ENCODE measurements around the gene PDRG1. TPM values are rescaled to one million over a fixed set of nuclear protein-coding genes. Genes with fewer than 3 reads are reported as not detected.

PDRG1 gene
- total RNA-seq (10 to 100 TPM in 1 of 2 donors, 1 to 10 TPM in 1; 8.5 to 14.5 TPM), polyA plus RNA-seq (ENCODE audit: insufficient read length in 2 of 2) (10 to 100 TPM; 34.4 to 35.8 TPM)
- long read RNA-seq, donor 1, transcript PDRG1-201 (5 exons, 1,998 nt): major isoform, 33 of 33 reads
- long read RNA-seq, donor 1, partial matches to known transcripts: 0 of 33 reads
- long read RNA-seq, donor 1, other reads (novel, unspliced or antisense): 0 of 33 reads
- long read RNA-seq, donor 2, transcript PDRG1-201 (5 exons, 1,998 nt): major isoform, 8 of 8 reads
- long read RNA-seq, donor 2, partial matches to known transcripts: 0 of 8 reads
- long read RNA-seq, donor 2, other reads (novel, unspliced or antisense): 0 of 8 reads
- long read RNA-seq, donor 3, transcript PDRG1-201 (5 exons, 1,998 nt): major isoform, 9 of 9 reads
- long read RNA-seq, donor 3, partial matches to known transcripts: 0 of 9 reads
- long read RNA-seq, donor 3, other reads (novel, unspliced or antisense): 0 of 9 reads
- long read RNA-seq, donor 4, transcript PDRG1-201 (5 exons, 1,998 nt): major isoform, 17 of 17 reads
- long read RNA-seq, donor 4, partial matches to known transcripts: 0 of 17 reads
- long read RNA-seq, donor 4, other reads (novel, unspliced or antisense): 0 of 17 reads

- H3K4me3 ChIP-seq (ENCODE audit: low read depth, low read length): peak within 1 kb of the TSS; percentile 87
- no peak within 1 kb of the TSS for H3K27ac ChIP-seq (ENCODE audit: low read depth, low read length)
- H3K27me3 ChIP-seq (ENCODE audit: control insufficient read depth, insufficient read depth, low read length): no peaks in the 10 kb centered on the region
- H3K4me1 ChIP-seq (ENCODE audit: control insufficient read depth, insufficient read depth, low read length): peaks cover 4% of the 10 kb centered on the region
- peaks cover 29% of the 10 kb centered on the region for H3K36me3 ChIP-seq (ENCODE audit: control insufficient read depth, insufficient read depth, low read length)
- DNase-seq (ENCODE audit: low read depth in 4 of 6, low spot score in 6 of 6): peak; percentile 86 to 99 (median 92)
- peaks cover 3% of the 10 kb centered on the region for H3K9me3 ChIP-seq (ENCODE audit: control insufficient read depth, insufficient read depth, low read length)
- WGBS (ENCODE audit: insufficient coverage): under 1% methylated on average over 59 of the region's 63 CpGs
Measured at GRCh38 chr20:31951530-31952453, at the start of gene PDRG1. TSS of gene PDRG1 (minus strand) at chr20:31952046. CDS start at chr20:31951961, 85 bp downstream.

- no peak overlapping the region for H3K4me3 ChIP-seq (ENCODE audit: low read depth, low read length)
- H3K27ac ChIP-seq (ENCODE audit: low read depth, low read length): no peak overlapping the region
Measured at GRCh38 chr20:31998246-31998645, 46.4 kb upstream of the PDRG1 start.

GRCh38 chr20:31996996-31997395 lies 45.1 kb upstream of the PDRG1 start:
- H3K27ac ChIP-seq (ENCODE audit: low read depth, low read length): no peak overlapping the region
- DNase-seq (ENCODE audit: low read depth in 4 of 6, low spot score in 6 of 6): no peak
- peaks cover 7% of the 10 kb centered on the region for H3K4me1 ChIP-seq (ENCODE audit: control insufficient read depth, insufficient read depth, low read length)
- peaks cover 33% of the 10 kb centered on the region for H3K36me3 ChIP-seq (ENCODE audit: control insufficient read depth, insufficient read depth, low read length)
- H3K9me3 ChIP-seq (ENCODE audit: control insufficient read depth, insufficient read depth, low read length): no peaks in the 10 kb centered on the region
- peaks cover 8% of the 10 kb centered on the region for H3K27me3 ChIP-seq (ENCODE audit: control insufficient read depth, insufficient read depth, low read length)
- H3K4me3 ChIP-seq (ENCODE audit: low read depth, low read length): no peak overlapping the region
- WGBS (ENCODE audit: insufficient coverage): 93% methylated on average over 18 of the region's 18 CpGs

More at GRCh38 chr20:31998246-31998645, 46.4 kb upstream of the PDRG1 start:
- peaks cover 6% of the 10 kb centered on the region for H3K27me3 ChIP-seq (ENCODE audit: control insufficient read depth, insufficient read depth, low read length)
- 77% methylated on average over 2 of the region's 2 CpGs for WGBS (ENCODE audit: insufficient coverage)
- H3K4me1 ChIP-seq (ENCODE audit: control insufficient read depth, insufficient read depth, low read length): peaks cover 7% of the 10 kb centered on the region
- no peaks in the 10 kb centered on the region for H3K9me3 ChIP-seq (ENCODE audit: control insufficient read depth, insufficient read depth, low read length)
- H3K36me3 ChIP-seq (ENCODE audit: control insufficient read depth, insufficient read depth, low read length): peaks cover 35% of the 10 kb centered on the region
- no peak for DNase-seq (ENCODE audit: low read depth in 4 of 6, low spot score in 6 of 6)

- DNase-seq (ENCODE audit: low read depth in 4 of 6, low spot score in 6 of 6): no peak
- H3K4me3 ChIP-seq (ENCODE audit: low read depth, low read length): no peak overlapping the region
- 94% methylated on average over 2 of the region's 2 CpGs for WGBS (ENCODE audit: insufficient coverage)
- peaks cover 8% of the 10 kb centered on the region for H3K27me3 ChIP-seq (ENCODE audit: control insufficient read depth, insufficient read depth, low read length)
- peaks cover 15% of the 10 kb centered on the region for H3K4me1 ChIP-seq (ENCODE audit: control insufficient read depth, insufficient read depth, low read length)
- no peaks in the 10 kb centered on the region for H3K9me3 ChIP-seq (ENCODE audit: control insufficient read depth, insufficient read depth, low read length)
- H3K36me3 ChIP-seq (ENCODE audit: control insufficient read depth, insufficient read depth, low read length): peaks cover 20% of the 10 kb centered on the region
- no peak overlapping the region for H3K27ac ChIP-seq (ENCODE audit: low read depth, low read length)
Measured at GRCh38 chr20:31992086-31992485, 40.2 kb upstream of the PDRG1 start.

GRCh38 chr20:31991339-31991705 lies 39.5 kb upstream of the PDRG1 start:
- Histone ChIP-seq H3K36me3 (ENCODE audit: control insufficient read depth, insufficient read depth, low read length) (peaks cover 12% of the 10 kb centered on the region), H3K27ac (ENCODE audit: low read depth, low read length) (no peak overlapping the region), H3K4me3 (ENCODE audit: low read depth, low read length) (no peak overlapping the region), H3K9me3 (ENCODE audit: control insufficient read depth, insufficient read depth, low read length) (no peaks in the 10 kb centered on the region), H3K27me3 (ENCODE audit: control insufficient read depth, insufficient read depth, low read length) (peaks cover 8% of the 10 kb centered on the region), H3K4me1 (ENCODE audit: control insufficient read depth, insufficient read depth, low read length) (peaks cover 15% of the 10 kb centered on the region)
- DNase-seq (ENCODE audit: low read depth in 4 of 6, low spot score in 6 of 6): peak in 2 of 6 donors; percentile 47 to 67
- WGBS (ENCODE audit: insufficient coverage): no CpG with 5 or more reads among the region's 1 CpG

DNA sequence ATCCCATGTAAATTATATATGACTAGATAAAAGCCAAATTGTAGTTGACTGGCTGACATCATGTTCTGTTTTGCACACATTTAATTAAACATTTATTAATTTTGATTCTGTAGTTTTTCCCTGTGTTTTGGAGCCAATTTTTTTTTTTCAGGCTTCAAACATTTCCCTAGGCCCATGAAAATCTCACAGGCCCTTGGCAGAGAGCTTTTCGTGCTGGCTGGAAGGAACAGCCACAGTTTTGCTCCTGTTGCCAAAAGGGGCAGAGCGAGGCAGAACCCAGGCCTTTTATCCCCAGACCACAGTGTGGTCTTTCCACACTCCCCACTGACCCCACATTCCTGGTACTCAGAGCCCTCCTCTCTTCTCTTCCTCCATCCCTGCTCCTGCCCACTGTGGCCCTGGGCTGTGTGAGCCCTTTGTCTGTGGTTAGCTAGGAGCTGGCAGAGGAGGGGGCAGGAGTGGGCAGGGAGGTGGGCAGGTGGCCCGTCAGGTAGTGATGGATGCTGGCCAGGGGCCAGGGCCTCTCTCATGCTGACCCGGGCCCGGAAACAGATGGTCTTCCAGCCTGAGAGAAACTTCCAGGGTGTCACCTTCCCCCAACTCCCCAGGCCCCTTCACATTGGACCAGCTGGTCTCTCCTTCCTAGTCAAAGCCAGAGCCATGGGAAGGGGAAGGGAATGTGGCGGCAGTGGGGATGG lies 38.9 kb upstream of the PDRG1 start:
- peaks cover 9% of the 10 kb centered on the region for H3K36me3 ChIP-seq (ENCODE audit: control insufficient read depth, insufficient read depth, low read length)
- H3K9me3 ChIP-seq (ENCODE audit: control insufficient read depth, insufficient read depth, low read length): no peaks in the 10 kb centered on the region
- peaks cover 15% of the 10 kb centered on the region for H3K4me1 ChIP-seq (ENCODE audit: control insufficient read depth, insufficient read depth, low read length)
- DNase-seq (ENCODE audit: low read depth in 4 of 6, low spot score in 6 of 6): peak in 2 of 6 donors; percentile 57 to 74
- H3K27me3 ChIP-seq (ENCODE audit: control insufficient read depth, insufficient read depth, low read length): peaks cover 8% of the 10 kb centered on the region
- no peak overlapping the region for H3K27ac ChIP-seq (ENCODE audit: low read depth, low read length)
- no peak overlapping the region for H3K4me3 ChIP-seq (ENCODE audit: low read depth, low read length)
- WGBS (ENCODE audit: insufficient coverage): 31% methylated on average over 2 of the region's 6 CpGs

DNA sequence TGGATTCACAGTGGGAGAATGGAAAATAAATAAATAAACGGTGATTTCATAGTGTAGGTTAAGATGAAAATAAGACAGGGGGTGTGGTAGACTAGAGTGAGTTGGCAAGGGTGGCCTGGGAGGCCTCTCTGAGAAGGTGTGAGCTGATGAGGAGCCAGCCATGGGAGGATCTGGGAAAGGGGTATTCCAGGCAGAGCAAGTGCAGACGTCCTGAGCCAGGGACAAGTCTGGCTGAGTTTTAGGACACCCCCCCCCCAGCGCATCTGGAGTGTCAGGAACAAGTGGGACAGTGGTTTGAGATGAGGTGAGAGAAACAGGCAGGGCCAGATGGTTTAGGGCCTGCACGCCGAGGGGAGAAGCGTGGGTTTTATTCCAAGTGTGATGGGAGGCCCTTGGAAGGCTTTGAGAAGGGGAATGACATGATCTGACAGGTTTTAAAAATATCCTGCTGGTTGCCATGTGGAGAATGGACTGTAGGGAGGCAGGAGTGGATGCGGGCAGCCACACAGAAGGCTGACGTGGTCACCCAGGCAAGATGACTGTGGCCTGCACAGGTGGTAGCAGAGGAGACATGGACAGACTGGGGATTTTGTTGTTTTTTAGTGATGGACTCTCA lies 37.3 kb upstream of the PDRG1 start:
- 69% methylated on average over 7 of the region's 8 CpGs for WGBS (ENCODE audit: insufficient coverage)
- no peaks in the 10 kb centered on the region for H3K9me3 ChIP-seq (ENCODE audit: control insufficient read depth, insufficient read depth, low read length)
- no peaks in the 10 kb centered on the region for H3K36me3 ChIP-seq (ENCODE audit: control insufficient read depth, insufficient read depth, low read length)
- H3K4me1 ChIP-seq (ENCODE audit: control insufficient read depth, insufficient read depth, low read length): peaks cover 8% of the 10 kb centered on the region
- DNase-seq (ENCODE audit: low read depth in 4 of 6, low spot score in 6 of 6): peak in 1 of 6 donors; percentile 43
- peaks cover 3% of the 10 kb centered on the region for H3K27me3 ChIP-seq (ENCODE audit: control insufficient read depth, insufficient read depth, low read length)
- H3K4me3 ChIP-seq (ENCODE audit: low read depth, low read length): no peak overlapping the region
- no peak overlapping the region for H3K27ac ChIP-seq (ENCODE audit: low read depth, low read length)

- no peak overlapping the region for H3K27ac ChIP-seq (ENCODE audit: low read depth, low read length)
- peaks cover 8% of the 10 kb centered on the region for H3K4me1 ChIP-seq (ENCODE audit: control insufficient read depth, insufficient read depth, low read length)
- H3K9me3 ChIP-seq (ENCODE audit: control insufficient read depth, insufficient read depth, low read length): no peaks in the 10 kb centered on the region
- H3K36me3 ChIP-seq (ENCODE audit: control insufficient read depth, insufficient read depth, low read length): no peaks in the 10 kb centered on the region
- WGBS (ENCODE audit: insufficient coverage): 87% methylated on average over 5 of the region's 5 CpGs
- DNase-seq (ENCODE audit: low read depth in 4 of 6, low spot score in 6 of 6): no peak
- H3K4me3 ChIP-seq (ENCODE audit: low read depth, low read length): no peak overlapping the region
- H3K27me3 ChIP-seq (ENCODE audit: control insufficient read depth, insufficient read depth, low read length): peaks cover 3% of the 10 kb centered on the region
Measured at GRCh38 chr20:31988430-31989015, 36.7 kb upstream of the PDRG1 start.

Data from spinal cord (tissue), 10 donors.